GM10248 (cell line): Measurements from ENCODE around the gene SLC5A2.

Experiments
- CTCF ChIA-PET: fragments of 300-600 bp; sonication (Branson Sonifier 250); formaldehyde crosslinking; extraction: SDS; loops from one replicate; lab custom pipeline; 2021; ENCODE audit warnings: antibody characterized with exemption; lab: Yijun Ruan, JAX
- POLR2A ChIA-PET: fragments of 350-650 bp; sonication (Branson Sonifier 250); formaldehyde crosslinking; extraction: SDS; loops from one replicate; lab custom pipeline; 2020; ENCODE audit warnings: antibody characterized with exemption; lab: Yijun Ruan, JAX
- DNase-seq: peaks from one replicate; pipeline ENCODE4 v3.0.0; 2012; ENCODE audit errors: extremely low spot score
- TF ChIP-seq, protein P1 (sequence below): IDR thresholded peaks from 2 replicates; pipeline ENCODE4 v1.5.1; 2012; ENCODE audit warnings: mild to moderate bottlenecking, low read depth; ENCODE audit errors: extremely low read depth, missing control alignments, control extremely low read depth

Gene SLC5A2

DNA sequence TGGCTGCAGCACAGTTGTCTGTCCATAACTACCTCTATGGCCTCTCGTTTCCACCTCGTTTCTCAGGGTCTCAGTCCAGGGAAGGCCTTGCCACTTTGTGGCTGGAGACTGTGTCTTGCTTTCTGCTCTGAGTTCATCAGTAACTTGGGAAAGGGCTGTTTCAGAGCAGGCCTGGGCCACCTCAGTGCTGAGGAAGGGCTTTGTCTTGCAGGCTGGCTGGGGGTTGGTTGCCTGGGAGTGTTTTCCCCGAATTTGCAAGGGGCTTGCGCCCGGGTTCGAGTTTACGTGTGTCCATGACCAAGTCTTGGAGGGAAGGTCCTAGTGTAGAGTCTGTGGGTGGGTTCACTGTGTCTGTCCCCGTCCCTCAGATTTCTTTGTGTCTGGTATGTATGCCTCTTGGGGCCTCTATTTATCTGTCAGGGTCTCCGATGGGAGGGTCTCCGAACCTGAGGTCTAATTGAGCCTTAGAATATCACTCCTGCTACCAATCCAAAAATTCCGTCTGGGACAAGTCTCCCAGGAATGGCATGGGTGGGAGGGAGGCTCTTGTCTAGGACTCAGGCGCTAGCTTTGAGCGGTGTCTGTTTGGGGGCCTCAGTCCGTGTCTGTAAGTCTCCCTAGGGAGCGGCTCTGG, 11.6 kb upstream of the SLC5A2 start:
- ChIA-PET CTCF (interaction anchor here (2.1 kb wide), 1 partner anchor 11 kb away, joined by 12 read pairs; the partner anchor contains the start of gene ARMC5), POLR2A (no interaction called here)
- DNase-seq = no peak
- TF ChIP-seq, protein P1, sequence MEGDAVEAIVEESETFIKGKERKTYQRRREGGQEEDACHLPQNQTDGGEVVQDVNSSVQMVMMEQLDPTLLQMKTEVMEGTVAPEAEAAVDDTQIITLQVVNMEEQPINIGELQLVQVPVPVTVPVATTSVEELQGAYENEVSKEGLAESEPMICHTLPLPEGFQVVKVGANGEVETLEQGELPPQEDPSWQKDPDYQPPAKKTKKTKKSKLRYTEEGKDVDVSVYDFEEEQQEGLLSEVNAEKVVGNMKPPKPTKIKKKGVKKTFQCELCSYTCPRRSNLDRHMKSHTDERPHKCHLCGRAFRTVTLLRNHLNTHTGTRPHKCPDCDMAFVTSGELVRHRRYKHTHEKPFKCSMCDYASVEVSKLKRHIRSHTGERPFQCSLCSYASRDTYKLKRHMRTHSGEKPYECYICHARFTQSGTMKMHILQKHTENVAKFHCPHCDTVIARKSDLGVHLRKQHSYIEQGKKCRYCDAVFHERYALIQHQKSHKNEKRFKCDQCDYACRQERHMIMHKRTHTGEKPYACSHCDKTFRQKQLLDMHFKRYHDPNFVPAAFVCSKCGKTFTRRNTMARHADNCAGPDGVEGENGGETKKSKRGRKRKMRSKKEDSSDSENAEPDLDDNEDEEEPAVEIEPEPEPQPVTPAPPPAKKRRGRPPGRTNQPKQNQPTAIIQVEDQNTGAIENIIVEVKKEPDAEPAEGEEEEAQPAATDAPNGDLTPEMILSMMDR = no peak

DNA sequence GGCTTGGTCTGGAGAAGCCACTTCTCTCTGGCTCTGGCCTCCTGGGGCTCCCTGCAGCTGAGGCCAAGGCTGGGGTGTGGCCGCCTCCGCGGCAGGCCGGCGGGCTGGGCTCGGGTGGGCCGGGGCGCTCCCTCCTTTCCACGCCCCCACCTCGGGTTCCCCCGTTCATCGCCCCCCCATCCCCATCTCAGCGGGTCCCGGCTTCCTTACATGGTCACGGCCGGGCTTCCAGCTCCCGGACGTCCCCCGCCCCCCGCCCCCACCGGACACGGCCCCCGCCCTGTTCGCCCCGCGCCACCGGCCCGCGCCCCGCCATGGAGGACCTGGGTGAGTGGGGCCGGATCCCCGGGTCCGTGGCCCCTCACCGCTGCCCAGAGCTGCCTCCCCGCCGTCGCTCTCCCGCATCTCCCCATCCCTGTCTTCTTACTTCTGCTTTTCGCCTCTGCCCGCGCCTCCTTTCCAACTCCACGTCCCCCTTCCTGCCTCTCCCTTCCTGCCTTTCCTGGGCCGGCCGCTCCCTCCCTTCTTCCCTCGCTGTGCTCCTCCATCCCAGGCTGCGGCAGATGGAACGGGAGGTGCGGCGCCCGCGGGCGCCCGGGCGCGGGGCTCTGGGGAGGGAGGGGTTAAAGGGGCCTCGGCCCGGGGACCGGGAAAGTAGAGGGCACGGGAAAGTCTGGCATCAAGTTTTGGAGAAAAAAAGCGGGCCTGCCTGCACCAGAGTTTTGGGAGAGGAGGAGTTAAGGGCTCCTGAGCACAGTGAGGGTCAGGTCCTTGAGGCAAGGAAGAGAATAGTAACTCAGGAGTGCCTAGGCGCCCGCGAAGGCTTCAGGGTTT, 10.8 kb upstream of the SLC5A2 start, which contains the start of gene TGFB1I1:
TSS of gene TGFB1I1 (plus strand) at position 278 of the 834 bp plus-strand sequence. CDS start at position 315, 37 bp downstream.
- CTCF ChIA-PET = interaction anchor here (2.1 kb wide), 1 partner anchor 12 kb away, joined by 12 read pairs; the partner anchor contains the start of gene ARMC5
- DNase-seq = peak; percentile 33
- POLR2A ChIA-PET = no interaction called here
- TF ChIP-seq, protein P1 = no peak

DNA sequence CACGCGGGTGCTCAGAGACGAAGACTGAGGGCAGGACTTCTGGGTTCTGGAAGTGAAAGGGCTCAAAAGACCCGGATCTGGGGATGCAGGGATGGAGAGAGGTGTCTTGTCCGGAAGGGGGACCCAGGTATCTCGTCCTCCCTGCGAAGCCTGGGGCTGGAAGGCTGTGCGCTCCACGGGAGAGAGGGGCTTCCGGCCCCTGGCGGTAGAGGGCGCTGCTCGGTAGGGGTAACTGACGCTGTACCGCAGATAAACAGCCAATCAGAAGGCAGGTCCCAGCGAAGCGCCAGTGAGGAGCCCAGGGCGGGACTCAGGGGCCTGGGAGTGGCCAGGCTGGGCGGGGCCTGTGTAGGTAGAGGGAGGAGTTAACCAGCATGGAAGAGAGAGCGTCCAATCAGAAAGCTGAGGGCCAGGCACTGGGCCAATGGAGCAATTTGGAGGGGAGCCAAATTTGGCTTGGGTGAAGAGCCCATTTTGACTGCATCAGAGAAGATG, 10.2 kb upstream of the SLC5A2 start:
- TF ChIP-seq, protein P1 = peak; percentile 17
- POLR2A ChIA-PET = no interaction called here
- DNase-seq = peak; percentile 38
- CTCF ChIA-PET = no interaction called here

DNA sequence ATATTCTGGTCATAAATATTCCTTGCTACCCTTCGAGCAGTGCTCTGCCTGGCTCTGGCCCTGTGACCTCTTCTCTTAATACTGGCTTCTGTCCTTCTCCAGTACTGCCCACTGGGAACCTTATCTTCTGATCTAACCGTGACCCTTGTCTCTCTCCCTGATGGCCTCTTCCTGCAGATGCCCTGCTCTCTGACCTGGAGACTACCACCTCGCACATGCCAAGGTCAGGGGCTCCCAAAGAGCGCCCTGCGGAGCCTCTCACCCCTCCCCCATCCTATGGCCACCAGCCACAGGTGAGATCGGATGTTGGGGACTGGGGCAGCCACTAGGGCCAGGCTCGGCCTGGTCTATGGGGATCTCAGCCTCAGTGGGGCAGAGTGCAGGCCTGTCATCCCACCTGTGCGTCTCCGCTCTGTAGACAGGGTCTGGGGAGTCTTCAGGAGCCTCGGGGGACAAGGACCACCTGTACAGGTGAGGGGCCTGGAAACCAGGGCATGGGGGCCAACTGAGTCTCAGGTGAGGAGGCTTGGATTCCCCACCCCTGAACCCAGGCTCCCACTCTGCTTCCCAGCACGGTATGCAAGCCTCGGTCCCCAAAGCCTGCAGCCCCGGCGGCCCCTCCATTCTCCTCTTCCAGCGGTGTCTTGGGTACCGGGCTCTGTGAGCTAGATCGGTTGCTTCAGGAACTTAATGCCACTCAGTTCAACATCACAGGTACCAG, 9.5 kb upstream of the SLC5A2 start:
- CTCF ChIA-PET = interaction anchor here (2.5 kb wide), 1 partner anchor 13 kb away, joined by 18 read pairs; the partner anchor contains the start of gene ARMC5
- TF ChIP-seq, protein P1 = no peak
- DNase-seq = no peak
- POLR2A ChIA-PET = no interaction called here

DNA sequence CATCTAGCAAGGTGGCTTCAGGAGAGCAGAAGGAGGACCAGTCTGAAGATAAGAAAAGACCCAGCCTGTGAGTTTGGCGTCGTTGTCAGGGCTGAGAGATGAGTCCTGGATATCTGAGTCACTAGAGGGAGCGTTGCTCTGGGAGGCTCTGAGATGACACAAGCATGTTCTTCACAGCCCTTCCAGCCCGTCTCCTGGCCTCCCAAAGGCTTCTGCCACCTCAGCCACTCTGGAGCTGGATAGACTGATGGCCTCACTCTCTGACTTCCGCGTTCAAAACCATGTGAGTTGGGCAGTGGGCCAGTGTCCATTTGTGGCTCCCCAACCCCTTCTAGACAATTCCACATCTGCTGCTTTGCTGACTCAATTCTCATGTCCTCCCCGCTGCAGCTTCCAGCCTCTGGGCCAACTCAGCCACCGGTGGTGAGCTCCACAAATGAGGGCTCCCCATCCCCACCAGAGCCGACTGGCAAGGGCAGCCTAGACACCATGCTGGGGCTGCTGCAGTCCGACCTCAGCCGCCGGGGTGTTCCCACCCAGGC, 8.7 kb upstream of the SLC5A2 start:
- CTCF ChIA-PET = interaction anchor here (0.8 to 2.5 kb wide), 2 partner anchors 12 to 14 kb away, joined by 4 to 18 read pairs; partner anchors contain the start of gene ARMC5
- no peak for DNase-seq
- TF ChIP-seq, protein P1 = no peak
- POLR2A ChIA-PET = interaction anchor here (1.1 kb wide), 1 partner anchor 13 kb away, joined by 3 read pairs; no protein-coding TSS in a partner anchor
